Uterus (tissue), 2 donors: Measurements from ENCODE around the gene SLC30A3.

ENCODE experiments used
- CTCF ChIP-seq, 4 experiments: fragments of 200-600 bp in 2 of 4; fragments of 450-650 bp in 2 of 4; sonication (generic) in 2 of 4; IDR thresholded peaks; one replicate each; pipeline ENCODE4 v1.5.1; 2016 to 2019; ENCODE audit warnings: antibody characterized with exemption in 4 of 4, mild to moderate bottlenecking in 2 of 4, moderate library complexity in 1 of 4
- POLR2A ChIP-seq, 2 donors: fragments of 450-650 bp; IDR thresholded peaks; one replicate each; pipeline ENCODE4 v1.6.1; 2016; ENCODE audit warnings: antibody characterized with exemption in 2 of 2, mild to moderate bottlenecking in 1 of 2, moderate library complexity in 1 of 2

GRCh38 chr2:27242614-27242951 is 20.3 kb downstream of the SLC30A3 start:
- TF ChIP-seq CTCF (IDR thresholded peaks at IDR 0.05), result no peak
- no peak for TF ChIP-seq POLR2A (IDR thresholded peaks at IDR 0.05)
